Mesothelial cell of epicardium (in vitro differentiated cells): Measurements from ENCODE around the gene SLC23A1. TPM values are rescaled to one million over a fixed set of nuclear protein-coding genes. Genes with fewer than 3 reads are reported as not detected.

Experiments
- DNase-seq, 2 experiments: peaks; one replicate each; pipeline ENCODE4 v3.0.0; 2021; ENCODE audit warnings: low spot score in 2 of 2; ENCODE audit not compliant: unreplicated experiment in 2 of 2
- H3K27ac Mint-ChIP-seq: 2 replicates; pipeline ENCODE4 v1.8.0; 2021; ENCODE audit warnings: mixed read lengths
- H3K27me3 Mint-ChIP-seq: 2 replicates; pipeline ENCODE4 v1.8.0; 2021; ENCODE audit warnings: low read depth, mixed read lengths
- H3K36me3 Mint-ChIP-seq: 2 replicates; pipeline ENCODE4 v1.8.0; 2021; ENCODE audit warnings: mixed read lengths
- H3K4me1 Mint-ChIP-seq: 2 replicates; pipeline ENCODE4 v1.8.0; 2021; ENCODE audit warnings: mixed read lengths
- H3K4me3 Mint-ChIP-seq: 2 replicates; pipeline ENCODE4 v1.8.0; 2021; ENCODE audit warnings: mild to moderate bottlenecking, moderate library complexity, mixed read lengths
- H3K9me3 Mint-ChIP-seq: 2 replicates; pipeline ENCODE4 v1.8.0; 2021; ENCODE audit warnings: mixed read lengths
- total RNA-seq: library from RNA; stranded (reverse); gene quantifications from 3 replicates; pipeline ENCODE4 v1.2.1, GENCODE V29; 2021
- TF ChIP-seq, protein P1 (sequence below): fragments of 200-600 bp; sonication (generic); IDR thresholded peaks from one replicate; pipeline ENCODE4 v1.5.0; 2021; ENCODE audit warnings: antibody characterized with exemption; ENCODE audit not compliant: unreplicated experiment

SLC23A1 gene
- total RNA-seq, 1 donor from 2014 or later, result not detected

DNA sequence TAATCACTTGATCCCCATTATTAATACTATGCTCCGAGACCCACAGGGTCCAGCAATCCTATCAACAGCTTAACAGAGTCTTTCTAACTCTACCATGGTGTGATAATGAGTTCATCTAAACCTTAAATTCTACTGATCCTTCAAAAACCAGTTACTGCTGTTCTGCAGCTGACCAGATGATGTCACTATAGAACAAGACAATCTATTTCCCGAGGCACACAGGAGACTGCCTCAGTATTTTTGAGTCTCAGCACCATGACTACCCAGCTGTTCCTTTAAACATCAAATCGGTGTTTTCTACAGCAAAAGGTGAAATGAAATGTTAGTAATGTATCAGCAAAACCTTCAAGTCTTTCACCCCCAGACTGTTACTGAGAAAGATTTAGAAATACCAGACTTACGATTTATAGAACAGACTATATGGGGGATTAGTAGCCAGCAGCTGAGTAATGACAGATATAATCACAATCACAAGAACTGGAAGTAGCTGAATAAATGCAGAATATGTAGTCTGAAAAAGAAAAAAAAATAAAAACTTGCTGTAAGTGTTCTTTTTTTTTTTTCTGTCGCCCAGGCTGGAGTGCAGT is 39.3 kb upstream of the SLC23A1 start:
- Mint-ChIP-seq H3K4me1 (no peaks in the 10 kb centered on the region), H3K4me3 (no peak overlapping the region), H3K27me3 (no peaks in the 10 kb centered on the region), H3K9me3 (no peaks in the 10 kb centered on the region), H3K36me3 (peaks cover 40% of the 10 kb centered on the region), H3K27ac (peak overlapping the region; percentile 62)
- TF ChIP-seq, protein P1, sequence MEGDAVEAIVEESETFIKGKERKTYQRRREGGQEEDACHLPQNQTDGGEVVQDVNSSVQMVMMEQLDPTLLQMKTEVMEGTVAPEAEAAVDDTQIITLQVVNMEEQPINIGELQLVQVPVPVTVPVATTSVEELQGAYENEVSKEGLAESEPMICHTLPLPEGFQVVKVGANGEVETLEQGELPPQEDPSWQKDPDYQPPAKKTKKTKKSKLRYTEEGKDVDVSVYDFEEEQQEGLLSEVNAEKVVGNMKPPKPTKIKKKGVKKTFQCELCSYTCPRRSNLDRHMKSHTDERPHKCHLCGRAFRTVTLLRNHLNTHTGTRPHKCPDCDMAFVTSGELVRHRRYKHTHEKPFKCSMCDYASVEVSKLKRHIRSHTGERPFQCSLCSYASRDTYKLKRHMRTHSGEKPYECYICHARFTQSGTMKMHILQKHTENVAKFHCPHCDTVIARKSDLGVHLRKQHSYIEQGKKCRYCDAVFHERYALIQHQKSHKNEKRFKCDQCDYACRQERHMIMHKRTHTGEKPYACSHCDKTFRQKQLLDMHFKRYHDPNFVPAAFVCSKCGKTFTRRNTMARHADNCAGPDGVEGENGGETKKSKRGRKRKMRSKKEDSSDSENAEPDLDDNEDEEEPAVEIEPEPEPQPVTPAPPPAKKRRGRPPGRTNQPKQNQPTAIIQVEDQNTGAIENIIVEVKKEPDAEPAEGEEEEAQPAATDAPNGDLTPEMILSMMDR, result peak; percentile 38
- no peak for DNase-seq

- DNase-seq, result no peak
- no peak overlapping the region for H3K27ac Mint-ChIP-seq
- H3K9me3 Mint-ChIP-seq, result no peaks in the 10 kb centered on the region
- H3K4me3 Mint-ChIP-seq, result no peak overlapping the region
- peaks cover 34% of the 10 kb centered on the region for H3K36me3 Mint-ChIP-seq
- no peaks in the 10 kb centered on the region for H3K4me1 Mint-ChIP-seq
- H3K27me3 Mint-ChIP-seq, result no peaks in the 10 kb centered on the region
- TF ChIP-seq, protein P1, result no peak
Observed at GRCh38 chr5:139419226-139420192, 36.4 kb upstream of the SLC23A1 start.

- TF ChIP-seq, protein P1, result no peak
- H3K27ac Mint-ChIP-seq, result no peak overlapping the region
- no peak for DNase-seq
- peaks cover 30% of the 10 kb centered on the region for H3K36me3 Mint-ChIP-seq
- H3K9me3 Mint-ChIP-seq, result no peaks in the 10 kb centered on the region
- H3K27me3 Mint-ChIP-seq, result no peaks in the 10 kb centered on the region
- H3K4me1 Mint-ChIP-seq, result no peaks in the 10 kb centered on the region
- H3K4me3 Mint-ChIP-seq, result no peak overlapping the region
Observed at GRCh38 chr5:139418793-139419192, 35.7 kb upstream of the SLC23A1 start.

DNA sequence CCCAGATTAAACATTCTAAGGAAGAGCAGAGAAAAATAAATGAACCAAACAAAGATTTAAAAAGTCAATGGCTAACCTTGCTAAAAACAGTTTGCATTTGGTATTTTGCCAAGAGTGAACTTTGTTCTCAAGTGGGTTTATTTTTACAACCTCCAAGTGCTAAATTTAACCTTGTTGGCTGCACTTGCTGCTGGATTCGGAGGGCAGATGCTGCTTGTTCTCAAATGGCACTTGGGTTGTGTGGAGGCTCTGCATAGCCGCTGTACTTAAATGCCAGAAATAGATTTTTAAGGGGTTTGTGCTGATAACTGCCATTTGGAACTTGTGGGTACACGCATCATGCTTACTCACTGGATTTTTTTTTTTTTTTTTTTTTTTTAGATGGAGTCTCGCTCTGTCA is 34.1 kb upstream of the SLC23A1 start:
- TF ChIP-seq, protein P1, result no peak
- no peak overlapping the region for H3K27ac Mint-ChIP-seq
- no peaks in the 10 kb centered on the region for H3K27me3 Mint-ChIP-seq
- peaks cover 24% of the 10 kb centered on the region for H3K36me3 Mint-ChIP-seq
- H3K4me1 Mint-ChIP-seq, result no peaks in the 10 kb centered on the region
- no peak overlapping the region for H3K4me3 Mint-ChIP-seq
- no peak for DNase-seq
- no peaks in the 10 kb centered on the region for H3K9me3 Mint-ChIP-seq

DNA sequence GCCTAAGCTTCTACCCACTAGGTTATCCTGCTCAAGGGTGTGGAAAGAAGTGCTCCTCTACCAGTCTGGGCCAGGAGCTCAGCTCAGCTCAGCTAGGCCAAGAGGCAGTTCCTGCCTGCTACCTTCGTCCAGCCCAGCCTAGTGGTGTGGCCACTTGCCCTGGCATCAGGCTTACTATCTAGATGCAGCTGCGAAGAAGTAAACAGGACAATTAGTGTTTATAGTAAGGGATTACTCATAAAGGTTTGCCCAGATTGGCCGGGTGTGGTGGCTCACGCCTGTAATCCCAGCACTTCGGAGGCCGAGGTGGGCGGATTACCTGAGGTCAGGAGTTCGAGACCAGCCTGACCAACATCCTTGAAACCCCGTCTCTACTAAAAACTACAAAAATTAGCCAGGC is 33.6 kb upstream of the SLC23A1 start:
- no peak overlapping the region for H3K4me3 Mint-ChIP-seq

More for the DNA sequence above, 33.6 kb upstream of the SLC23A1 start:
- no peak for DNase-seq
- Mint-ChIP-seq H3K27ac (no peak overlapping the region), H3K4me1 (no peaks in the 10 kb centered on the region), H3K27me3 (no peaks in the 10 kb centered on the region), H3K36me3 (peaks cover 23% of the 10 kb centered on the region), H3K9me3 (no peaks in the 10 kb centered on the region)
- TF ChIP-seq, protein P1, result no peak
